ENCODE data around the gene ARGLU1. TPM values are rescaled to one million over a fixed set of nuclear protein-coding genes. Genes with fewer than 3 reads are reported as not detected.

ARGLU1 gene
- total and polyA plus RNA-seq, 11 donors: 14.2 to 54.0 (median 28.1) TPM

DNA sequence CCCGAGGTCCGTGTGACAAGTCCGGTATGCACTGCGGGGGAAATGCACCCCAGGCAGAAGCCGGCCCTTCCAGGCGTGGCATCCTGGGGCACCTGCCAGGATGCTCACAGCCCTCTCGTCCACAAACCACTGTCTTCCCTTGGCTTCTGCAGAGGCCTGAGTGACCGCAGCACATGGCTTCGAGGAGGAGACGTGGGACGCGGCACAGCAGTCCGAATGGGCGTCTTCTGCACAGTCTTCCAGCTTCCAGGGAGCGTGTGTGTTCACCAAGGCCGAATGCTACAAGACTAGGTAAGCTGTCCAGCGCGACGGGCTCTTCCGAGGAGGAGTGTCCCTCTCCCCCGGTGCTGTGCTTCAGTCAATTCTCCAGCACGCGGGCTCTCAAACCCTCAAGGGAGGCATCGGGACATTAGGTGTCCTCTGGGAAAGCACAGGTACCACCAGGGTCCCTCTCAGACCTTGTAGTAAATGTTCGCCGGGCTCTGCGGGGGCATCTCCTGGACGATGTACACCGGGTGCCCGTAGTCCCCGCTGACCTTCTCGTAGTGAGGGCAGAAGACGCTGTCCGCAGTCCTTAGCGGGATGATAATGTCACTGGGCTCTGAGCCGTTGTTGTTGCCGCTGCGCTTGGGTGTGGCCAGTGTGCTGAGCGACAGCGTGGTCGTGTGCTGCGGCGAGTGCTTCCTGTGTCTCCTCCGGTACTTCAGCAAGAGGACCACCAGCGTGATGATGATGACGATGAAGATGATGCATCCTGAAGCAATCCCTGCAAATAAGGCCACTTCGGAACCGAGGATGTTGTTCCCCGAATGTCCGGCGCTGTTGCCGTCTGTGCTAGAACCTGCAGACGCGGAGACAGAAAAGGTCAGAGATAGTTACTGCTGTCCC is 75.1 kb downstream of the ARGLU1 start:
- intact Hi-C loops (cut with DNase I): no loop called here
- Histone ChIP-seq H3K36me3 (peaks cover 0 to 46% (median 17%) of the 10 kb centered on the region in 9 donors), H3K9me3 (no peaks in the 10 kb centered on the region), H3K27ac (peak overlapping the region in 3 of 12 donors; percentile 6 to 26 (median 25)), H3K4me1 (peaks cover 0 to 62% (median 23%) of the 10 kb centered on the region in 12 donors), H3K4me3 (peak overlapping the region in 1 of 12 donors; percentile 3), H3K27me3 (no peaks in the 10 kb centered on the region)
- WGBS, 4 donors: 79 to 92% (median 83%) methylated on average over 45 to 54 of the region's 54 CpGs
- DNase-seq (no peak), ATAC-seq (no peak)
- TF ChIP-seq POLR2A (IDR thresholded peaks at IDR 0.05): no peak
- TF ChIP-seq, protein P1, sequence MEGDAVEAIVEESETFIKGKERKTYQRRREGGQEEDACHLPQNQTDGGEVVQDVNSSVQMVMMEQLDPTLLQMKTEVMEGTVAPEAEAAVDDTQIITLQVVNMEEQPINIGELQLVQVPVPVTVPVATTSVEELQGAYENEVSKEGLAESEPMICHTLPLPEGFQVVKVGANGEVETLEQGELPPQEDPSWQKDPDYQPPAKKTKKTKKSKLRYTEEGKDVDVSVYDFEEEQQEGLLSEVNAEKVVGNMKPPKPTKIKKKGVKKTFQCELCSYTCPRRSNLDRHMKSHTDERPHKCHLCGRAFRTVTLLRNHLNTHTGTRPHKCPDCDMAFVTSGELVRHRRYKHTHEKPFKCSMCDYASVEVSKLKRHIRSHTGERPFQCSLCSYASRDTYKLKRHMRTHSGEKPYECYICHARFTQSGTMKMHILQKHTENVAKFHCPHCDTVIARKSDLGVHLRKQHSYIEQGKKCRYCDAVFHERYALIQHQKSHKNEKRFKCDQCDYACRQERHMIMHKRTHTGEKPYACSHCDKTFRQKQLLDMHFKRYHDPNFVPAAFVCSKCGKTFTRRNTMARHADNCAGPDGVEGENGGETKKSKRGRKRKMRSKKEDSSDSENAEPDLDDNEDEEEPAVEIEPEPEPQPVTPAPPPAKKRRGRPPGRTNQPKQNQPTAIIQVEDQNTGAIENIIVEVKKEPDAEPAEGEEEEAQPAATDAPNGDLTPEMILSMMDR (IDR thresholded peaks at IDR 0.05): no peak

DNA sequence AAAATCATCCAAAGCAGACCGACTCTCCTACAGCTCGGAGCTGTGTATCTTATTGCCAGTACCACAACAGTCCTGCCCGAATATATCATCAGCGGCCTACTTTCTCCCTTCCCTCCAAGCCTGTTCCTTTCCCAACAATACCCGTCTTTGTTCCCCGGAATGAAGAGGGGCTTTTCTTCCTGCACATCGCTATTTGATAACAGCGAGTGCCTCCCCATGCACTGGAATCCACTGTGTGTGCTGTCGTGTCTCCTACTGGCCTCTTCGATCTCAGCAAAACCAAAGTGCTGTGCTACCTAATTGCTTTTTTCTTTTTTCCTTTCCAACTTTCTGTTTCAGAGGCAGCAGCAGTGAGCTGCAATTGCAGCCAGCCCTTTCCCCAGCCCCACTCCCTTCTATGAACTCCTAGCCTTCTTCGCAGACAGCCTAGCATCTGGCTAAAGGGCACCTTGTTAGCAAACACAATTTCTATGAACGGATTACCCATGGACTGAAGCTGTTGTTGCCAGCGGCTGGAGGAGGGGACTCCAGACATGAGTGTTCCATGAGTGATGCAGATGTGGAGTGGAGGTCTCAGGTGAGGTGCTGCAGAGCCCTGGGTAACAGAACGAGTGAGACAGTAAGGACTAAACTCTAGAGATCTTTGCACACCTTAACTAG is 75.9 kb downstream of the ARGLU1 start:
- peaks cover 0 to 58% (median 22%) of the 10 kb centered on the region in 12 donors for H3K4me1 ChIP-seq
- no peak for TF ChIP-seq POLR2A (IDR thresholded peaks at IDR 0.05)
- TF ChIP-seq, protein P1 (IDR thresholded peaks at IDR 0.05): no peak
- peak overlapping the region in 9 of 12 donors; percentile 17 to 60 (median 31) for H3K27ac ChIP-seq
- no peak for ATAC-seq
- intact Hi-C loops (cut with DNase I): no loop called here
- no peaks in the 10 kb centered on the region for H3K27me3 ChIP-seq
- WGBS, 4 donors: 56 to 67% (median 63%) methylated on average over 14 of the region's 14 CpGs
- no peak for DNase-seq
- no peaks in the 10 kb centered on the region for H3K9me3 ChIP-seq
- peak overlapping the region in 2 of 12 donors; percentile 25 to 27 for H3K4me3 ChIP-seq
- H3K36me3 ChIP-seq: peaks cover 0 to 46% (median 17%) of the 10 kb centered on the region in 9 donors

Other genes starting within 250 kb of the ARGLU1 start
- gene EFNB2, start 32.5 kb downstream of the ARGLU1 start, total RNA-seq: 10 to 100 TPM in 7 of 9 donors, 1 to 10 TPM in 2; 8.6 to 20.2 (median 12.7) TPM
- 10 to 100 TPM in 1 of 2 donors, 1 to 10 TPM in 1; 7.3 to 17.7 TPM for gene EFNB2, start 32.5 kb downstream of the ARGLU1 start, polyA plus RNA-seq